GM23338 (cell line): ENCODE data around the gene ASIC3. TPM values are rescaled to one million over a fixed set of nuclear protein-coding genes. Genes with fewer than 3 reads are reported as not detected.
A peak's percentile ranks its signal among the peaks of the same experiment; 100 is the strongest.

ENCODE experiments used
- ATAC-seq: fragments of 200-7000 bp; cut with Tn5 transposase; 3 replicates; pipeline ENCODE4 v1.9.1; 2020
- DNase-seq: peaks from one replicate; pipeline ENCODE4 v3.0.0-alpha.2; 2015; ENCODE audit warnings: low spot score
- H2AFZ ChIP-seq: fragments of 200-600 bp; sonication (generic); 2 replicates; pipeline ENCODE4 v1.8.0; 2016; ENCODE audit warnings: antibody characterized with exemption, mild to moderate bottlenecking, moderate library complexity
- H3F3A ChIP-seq: fragments of 200-600 bp; sonication (generic); replicated peaks from 2 replicates; pipeline ENCODE4 v1.8.0; 2017; ENCODE audit warnings: antibody characterized with exemption, mixed run types, low read depth
- H3K27ac ChIP-seq: fragments of 200-600 bp; sonication (generic); 2 replicates; pipeline ENCODE4 v1.6.1; 2016; ENCODE audit warnings: low read depth
- H3K27me3 ChIP-seq: fragments of 200-600 bp; sonication (generic); 2 replicates; pipeline ENCODE4 v1.8.0; 2016; ENCODE audit warnings: mild to moderate bottlenecking, mixed run types, moderate library complexity; ENCODE audit not compliant: insufficient read depth
- H3K36me3 ChIP-seq: fragments of 200-600 bp; sonication (generic); 2 replicates; pipeline ENCODE4 v1.8.0; 2016; ENCODE audit warnings: mild to moderate bottlenecking; ENCODE audit not compliant: insufficient read depth
- H3K4me1 ChIP-seq: fragments of 200-600 bp; sonication (generic); 2 replicates; pipeline ENCODE4 v1.8.0; 2016; ENCODE audit warnings: mild to moderate bottlenecking, moderate library complexity; ENCODE audit not compliant: insufficient read depth
- H3K4me2 ChIP-seq: fragments of 200-600 bp; sonication (generic); 2 replicates; pipeline ENCODE4 v1.7.1; 2017; ENCODE audit warnings: mixed run types
- H3K4me3 ChIP-seq: fragments of 200-600 bp; sonication (generic); 2 replicates; pipeline ENCODE4 v1.6.1; 2016; ENCODE audit warnings: mixed run types
- H3K79me2 ChIP-seq: fragments of 200-600 bp; sonication (generic); replicated peaks from 2 replicates; pipeline ENCODE4 v1.8.0; 2017; ENCODE audit warnings: mild to moderate bottlenecking; ENCODE audit not compliant: insufficient read depth
- H3K9me2 ChIP-seq: fragments of 200-600 bp; sonication (generic); 2 replicates; pipeline ENCODE4 v1.8.0; 2017; ENCODE audit not compliant: insufficient read depth
- H4K20me1 ChIP-seq: fragments of 200-600 bp; sonication (generic); replicated peaks from 2 replicates; pipeline ENCODE4 v1.8.0; 2017; ENCODE audit warnings: mild to moderate bottlenecking; ENCODE audit not compliant: insufficient read depth
- H3K27ac Mint-ChIP-seq: 2 replicates; pipeline ENCODE4 v1.8.0; 2020; ENCODE audit warnings: inconsistent platforms, mild to moderate bottlenecking, moderate library complexity, mixed read lengths
- H3K27me3 Mint-ChIP-seq: 3 replicates; pipeline ENCODE4 v1.8.0; 2022; ENCODE audit warnings: low read depth, mild to moderate bottlenecking, moderate library complexity, mixed read lengths, inconsistent platforms; ENCODE audit not compliant: insufficient read depth, poor library complexity
- H3K36me3 Mint-ChIP-seq: 3 replicates; pipeline ENCODE4 v1.8.0; 2021; ENCODE audit warnings: low read depth, mild to moderate bottlenecking, inconsistent platforms, moderate library complexity, mixed read lengths
- H3K4me1 Mint-ChIP-seq: 3 replicates; pipeline ENCODE4 v1.8.0; 2020; ENCODE audit warnings: mild to moderate bottlenecking, inconsistent platforms, mixed read lengths
- H3K4me3 Mint-ChIP-seq: 3 replicates; pipeline ENCODE4 v1.8.0; 2021; ENCODE audit warnings: moderate library complexity, mild to moderate bottlenecking, inconsistent platforms, mixed read lengths
- H3K9me3 Mint-ChIP-seq: 3 replicates; pipeline ENCODE4 v1.8.0; 2020; ENCODE audit warnings: moderate library complexity, mild to moderate bottlenecking, inconsistent platforms, mixed read lengths
- EZH2 ChIP-seq: fragments of 200-600 bp; sonication (generic); IDR thresholded peaks from one replicate; pipeline ENCODE4 v1.8.0; 2017; ENCODE audit warnings: antibody characterized with exemption, mild to moderate bottlenecking, low read depth; ENCODE audit not compliant: unreplicated experiment
- polyA plus RNA-seq: library from polyadenylated mRNA; unstranded; fragments of >200 nt; fragmentation: Nextera tagmentation; extraction: Ambion mirVana; gene quantifications from 2 replicates; pipeline ENCODE4 v1.2.1, GENCODE V29; 2016
- total RNA-seq: library from RNA; depleted of rRNA; stranded (reverse); fragments of >200 nt; shearing (Covaris generic); gene quantifications from 2 replicates; pipeline ENCODE4 v1.2.3, GENCODE V29; 2014
- TF ChIP-seq, protein P1 (sequence below), 2 experiments: fragments of 200-600 bp in 1 of 2; sonication (generic) in 1 of 2; conservative IDR thresholded peaks; 2 replicates each; pipeline versions ENCODE4 v1.5.1 to v1.6.1; 2016 to 2017; ENCODE audit warnings: antibody characterized with exemption in 2 of 2, low read depth in 2 of 2, mild to moderate bottlenecking in 2 of 2, moderate library complexity in 1 of 2
- TF ChIP-seq, protein P2 (sequence below): fragments of 250-450 bp; sonication (Bioruptor Pico); IDR thresholded peaks from 2 replicates; pipeline ENCODE4 v1.5.0; 2020; ENCODE audit warnings: mild to moderate bottlenecking, moderate library complexity

Gene ASIC3
- total and polyA plus RNA-seq, 2 experiments from 2014 or later, result 0.87 to 0.90 TPM

DNA sequence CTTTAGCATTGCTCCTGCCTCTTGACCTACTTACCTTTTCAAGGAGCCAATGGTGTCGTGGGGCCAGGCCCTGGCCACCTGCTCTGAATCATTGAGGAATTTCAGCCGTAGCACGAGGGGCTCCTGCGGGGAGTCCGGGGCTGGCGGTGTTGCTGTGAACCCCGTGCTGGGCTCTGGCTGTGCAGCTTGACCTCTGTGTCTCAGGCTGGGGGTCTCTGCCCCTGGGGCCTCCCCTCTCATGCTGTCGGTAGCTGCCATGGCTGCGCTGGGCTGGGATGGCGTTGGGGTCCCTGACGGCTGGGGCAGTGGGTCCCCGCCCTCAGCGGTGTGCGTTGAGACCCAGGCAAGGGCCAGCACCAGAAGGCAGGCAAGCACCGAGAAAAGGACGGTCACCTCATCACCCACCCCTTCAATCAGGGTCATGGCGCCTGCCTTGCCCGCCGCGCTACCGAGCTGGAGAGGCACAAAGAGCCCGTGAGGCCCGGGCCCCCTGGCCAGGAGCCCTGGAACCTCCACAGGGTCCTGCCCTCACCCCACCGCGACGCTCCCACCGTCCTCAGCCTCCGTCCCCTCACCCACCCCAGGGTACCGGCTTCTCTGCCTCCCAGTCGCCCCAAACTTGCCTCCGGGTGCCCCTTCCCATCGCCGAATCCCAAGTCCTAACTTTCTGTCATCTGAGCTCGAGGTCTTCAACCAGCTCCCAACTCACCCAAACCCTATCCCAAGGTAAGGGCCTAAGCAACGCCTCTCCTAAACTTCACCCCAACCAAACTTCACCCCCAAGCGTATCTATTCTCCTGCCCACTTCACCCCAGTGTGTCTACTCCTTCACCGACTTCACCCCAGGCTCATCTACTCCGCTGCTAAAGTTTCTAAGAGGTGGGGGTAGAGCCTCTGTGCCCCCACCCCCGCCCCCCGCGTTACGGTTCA lies 34.1 kb downstream of the ASIC3 start:
- ATAC-seq (no peak), DNase-seq (no peak)
- Histone ChIP-seq H3K36me3 (no peaks in the 10 kb centered on the region), H4K20me1 (peaks cover 7% of the 10 kb centered on the region), H3K27me3 (peaks cover 25% of the 10 kb centered on the region), H2AFZ (no peak overlapping the region), H3K9me2 (no peaks in the 10 kb centered on the region), H3K4me3 (peak overlapping the region; percentile 79), H3K79me2 (peaks cover 9% of the 10 kb centered on the region; the same call in 1 of the 2 replicates), H3F3A (peaks cover 20% of the 10 kb centered on the region), H3K27ac (no peak overlapping the region), H3K4me2 (peak overlapping the region; percentile 98), H3K4me1 (peaks cover 31% of the 10 kb centered on the region)
- H3K4me1 Mint-ChIP-seq, result peaks cover 36% of the 10 kb centered on the region
- H3K9me3 Mint-ChIP-seq, result peaks cover 2% of the 10 kb centered on the region; the same call in 1 of the 3 replicates
- H3K4me3 Mint-ChIP-seq, result peak overlapping the region; percentile 82
- TF ChIP-seq EZH2, result no peak
- TF ChIP-seq, protein P1, sequence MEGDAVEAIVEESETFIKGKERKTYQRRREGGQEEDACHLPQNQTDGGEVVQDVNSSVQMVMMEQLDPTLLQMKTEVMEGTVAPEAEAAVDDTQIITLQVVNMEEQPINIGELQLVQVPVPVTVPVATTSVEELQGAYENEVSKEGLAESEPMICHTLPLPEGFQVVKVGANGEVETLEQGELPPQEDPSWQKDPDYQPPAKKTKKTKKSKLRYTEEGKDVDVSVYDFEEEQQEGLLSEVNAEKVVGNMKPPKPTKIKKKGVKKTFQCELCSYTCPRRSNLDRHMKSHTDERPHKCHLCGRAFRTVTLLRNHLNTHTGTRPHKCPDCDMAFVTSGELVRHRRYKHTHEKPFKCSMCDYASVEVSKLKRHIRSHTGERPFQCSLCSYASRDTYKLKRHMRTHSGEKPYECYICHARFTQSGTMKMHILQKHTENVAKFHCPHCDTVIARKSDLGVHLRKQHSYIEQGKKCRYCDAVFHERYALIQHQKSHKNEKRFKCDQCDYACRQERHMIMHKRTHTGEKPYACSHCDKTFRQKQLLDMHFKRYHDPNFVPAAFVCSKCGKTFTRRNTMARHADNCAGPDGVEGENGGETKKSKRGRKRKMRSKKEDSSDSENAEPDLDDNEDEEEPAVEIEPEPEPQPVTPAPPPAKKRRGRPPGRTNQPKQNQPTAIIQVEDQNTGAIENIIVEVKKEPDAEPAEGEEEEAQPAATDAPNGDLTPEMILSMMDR (conservative IDR thresholded peaks at IDR 0.05; ENCODE audit: low read depth in 2 of 2), result no peak
- TF ChIP-seq, protein P2, sequence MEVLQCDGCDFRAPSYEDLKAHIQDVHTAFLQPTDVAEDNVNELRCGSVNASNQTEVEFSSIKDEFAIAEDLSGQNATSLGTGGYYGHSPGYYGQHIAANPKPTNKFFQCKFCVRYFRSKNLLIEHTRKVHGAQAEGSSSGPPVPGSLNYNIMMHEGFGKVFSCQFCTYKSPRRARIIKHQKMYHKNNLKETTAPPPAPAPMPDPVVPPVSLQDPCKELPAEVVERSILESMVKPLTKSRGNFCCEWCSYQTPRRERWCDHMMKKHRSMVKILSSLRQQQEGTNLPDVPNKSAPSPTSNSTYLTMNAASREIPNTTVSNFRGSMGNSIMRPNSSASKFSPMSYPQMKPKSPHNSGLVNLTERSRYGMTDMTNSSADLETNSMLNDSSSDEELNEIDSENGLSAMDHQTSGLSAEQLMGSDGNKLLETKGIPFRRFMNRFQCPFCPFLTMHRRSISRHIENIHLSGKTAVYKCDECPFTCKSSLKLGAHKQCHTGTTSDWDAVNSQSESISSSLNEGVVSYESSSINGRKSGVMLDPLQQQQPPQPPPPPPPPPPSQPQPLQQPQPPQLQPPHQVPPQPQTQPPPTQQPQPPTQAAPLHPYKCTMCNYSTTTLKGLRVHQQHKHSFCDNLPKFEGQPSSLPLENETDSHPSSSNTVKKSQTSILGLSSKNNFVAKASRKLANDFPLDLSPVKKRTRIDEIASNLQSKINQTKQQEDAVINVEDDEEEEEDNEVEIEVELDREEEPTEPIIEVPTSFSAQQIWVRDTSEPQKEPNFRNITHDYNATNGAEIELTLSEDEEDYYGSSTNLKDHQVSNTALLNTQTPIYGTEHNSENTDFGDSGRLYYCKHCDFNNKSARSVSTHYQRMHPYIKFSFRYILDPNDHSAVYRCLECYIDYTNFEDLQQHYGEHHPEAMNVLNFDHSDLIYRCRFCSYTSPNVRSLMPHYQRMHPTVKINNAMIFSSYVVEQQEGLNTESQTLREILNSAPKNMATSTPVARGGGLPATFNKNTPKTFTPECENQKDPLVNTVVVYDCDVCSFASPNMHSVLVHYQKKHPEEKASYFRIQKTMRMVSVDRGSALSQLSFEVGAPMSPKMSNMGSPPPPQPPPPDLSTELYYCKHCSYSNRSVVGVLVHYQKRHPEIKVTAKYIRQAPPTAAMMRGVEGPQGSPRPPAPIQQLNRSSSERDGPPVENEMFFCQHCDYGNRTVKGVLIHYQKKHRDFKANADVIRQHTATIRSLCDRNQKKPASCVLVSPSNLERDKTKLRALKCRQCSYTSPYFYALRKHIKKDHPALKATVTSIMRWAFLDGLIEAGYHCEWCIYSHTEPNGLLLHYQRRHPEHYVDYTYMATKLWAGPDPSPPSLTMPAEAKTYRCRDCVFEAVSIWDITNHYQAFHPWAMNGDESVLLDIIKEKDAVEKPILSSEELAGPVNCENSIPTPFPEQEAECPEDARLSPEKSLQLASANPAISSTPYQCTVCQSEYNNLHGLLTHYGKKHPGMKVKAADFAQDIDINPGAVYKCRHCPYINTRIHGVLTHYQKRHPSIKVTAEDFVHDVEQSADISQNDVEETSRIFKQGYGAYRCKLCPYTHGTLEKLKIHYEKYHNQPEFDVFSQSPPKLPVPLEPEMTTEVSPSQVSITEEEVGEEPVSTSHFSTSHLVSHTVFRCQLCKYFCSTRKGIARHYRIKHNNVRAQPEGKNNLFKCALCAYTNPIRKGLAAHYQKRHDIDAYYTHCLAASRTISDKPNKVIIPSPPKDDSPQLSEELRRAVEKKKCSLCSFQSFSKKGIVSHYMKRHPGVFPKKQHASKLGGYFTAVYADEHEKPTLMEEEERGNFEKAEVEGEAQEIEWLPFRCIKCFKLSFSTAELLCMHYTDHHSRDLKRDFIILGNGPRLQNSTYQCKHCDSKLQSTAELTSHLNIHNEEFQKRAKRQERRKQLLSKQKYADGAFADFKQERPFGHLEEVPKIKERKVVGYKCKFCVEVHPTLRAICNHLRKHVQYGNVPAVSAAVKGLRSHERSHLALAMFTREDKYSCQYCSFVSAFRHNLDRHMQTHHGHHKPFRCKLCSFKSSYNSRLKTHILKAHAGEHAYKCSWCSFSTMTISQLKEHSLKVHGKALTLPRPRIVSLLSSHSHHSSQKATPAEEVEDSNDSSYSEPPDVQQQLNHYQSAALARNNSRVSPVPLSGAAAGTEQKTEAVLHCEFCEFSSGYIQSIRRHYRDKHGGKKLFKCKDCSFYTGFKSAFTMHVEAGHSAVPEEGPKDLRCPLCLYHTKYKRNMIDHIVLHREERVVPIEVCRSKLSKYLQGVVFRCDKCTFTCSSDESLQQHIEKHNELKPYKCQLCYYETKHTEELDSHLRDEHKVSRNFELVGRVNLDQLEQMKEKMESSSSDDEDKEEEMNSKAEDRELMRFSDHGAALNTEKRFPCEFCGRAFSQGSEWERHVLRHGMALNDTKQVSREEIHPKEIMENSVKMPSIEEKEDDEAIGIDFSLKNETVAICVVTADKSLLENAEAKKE (CRISPR knock-in tag), result no peak
- H3K27ac Mint-ChIP-seq, result no peak overlapping the region
- peaks cover 29% of the 10 kb centered on the region for H3K27me3 Mint-ChIP-seq
- H3K36me3 Mint-ChIP-seq, result peaks cover 4% of the 10 kb centered on the region; the same call in 1 of the 3 replicates
